NOMO-1 treated with DMSO at 0.1 percent for 48 hours (cell line): ENCODE results near the gene GLUD1.
"Not testable (repeated sequence)": the region's sequence is repeated elsewhere in the genome, so short reads cannot be mapped to it uniquely, and the experiment has no call there.

Experiments used
- DNase-seq: peaks from one replicate; lab custom pipeline; 2025; ENCODE audit not compliant: unreplicated experiment; lab: John Stamatoyannopoulos, UW

The GLUD1 gene

DNA sequence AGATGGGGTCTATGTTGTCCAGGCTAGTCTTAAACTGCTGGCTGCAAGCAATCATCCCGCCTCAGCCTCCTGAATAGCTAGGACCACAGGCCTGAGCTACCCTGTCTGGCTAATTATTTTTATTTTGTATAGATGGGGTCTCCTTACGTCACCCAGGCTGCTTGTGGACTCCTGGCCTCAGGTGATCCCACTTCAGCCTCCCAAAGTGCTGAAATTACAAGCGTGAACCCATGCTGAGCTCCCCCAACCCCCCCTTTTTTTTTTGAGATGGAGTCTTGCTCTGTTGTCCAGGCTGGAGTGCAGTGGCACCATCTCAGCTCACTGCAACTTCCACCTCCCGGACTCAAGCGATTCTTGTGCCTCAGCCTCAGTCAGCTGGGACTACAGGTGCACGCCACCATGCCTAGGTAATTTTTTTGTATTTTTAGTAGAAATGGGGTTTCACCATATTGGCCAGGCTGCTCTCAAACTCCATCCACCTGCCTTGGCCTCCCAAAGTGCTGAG lies 49.2 kb downstream of the GLUD1 start:
- no peak for DNase-seq

DNA sequence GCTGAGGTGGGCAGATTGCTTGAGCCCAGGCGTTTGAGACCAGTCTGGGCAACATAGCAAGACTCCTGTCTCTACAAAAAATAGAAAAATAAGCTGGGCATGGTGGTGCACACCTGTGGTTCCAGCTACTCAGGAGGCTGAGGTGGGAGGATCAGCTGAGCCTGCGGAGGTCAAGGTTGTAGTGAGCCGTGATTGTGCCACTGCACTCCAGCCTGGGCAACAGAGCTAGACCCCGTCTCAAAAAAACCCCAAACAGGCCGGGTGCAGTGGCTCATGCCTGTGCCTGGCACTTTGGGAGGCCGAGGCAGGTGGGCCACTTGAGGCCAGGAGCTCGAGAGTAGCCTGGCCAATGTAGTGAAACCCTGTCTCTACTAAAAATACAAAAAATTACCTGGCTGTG lies 51.1 kb downstream of the GLUD1 start:
- DNase-seq, result not testable (repeated sequence)

GRCh38 chr10:87038786-87039185 lies 55.9 kb downstream of the GLUD1 start:
- DNase-seq, result no peak

DNA sequence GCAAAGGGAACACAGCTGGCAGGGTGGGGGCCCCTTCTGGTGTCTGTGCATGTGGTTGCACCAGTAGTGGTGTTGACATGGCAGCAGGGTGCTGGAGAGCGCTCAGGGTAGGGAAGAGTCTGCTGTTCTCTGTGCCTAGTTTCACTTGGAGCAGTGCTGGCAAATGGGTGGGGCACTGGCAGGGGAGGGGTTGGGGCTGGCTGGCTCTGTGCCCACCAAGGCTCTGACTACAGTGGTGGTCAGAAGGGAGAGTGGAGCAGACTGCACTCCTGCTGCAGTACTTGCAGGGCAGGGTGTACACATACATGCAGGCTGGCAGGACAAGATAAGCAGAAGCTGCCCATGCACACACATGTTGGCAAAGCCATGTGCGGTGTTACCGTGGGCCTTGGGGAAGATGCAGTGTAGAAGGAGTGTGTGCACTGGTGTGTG lies 56.3 kb downstream of the GLUD1 start:
- no peak for DNase-seq

GRCh38 chr10:87036623-87037022 lies 58.0 kb downstream of the GLUD1 start:
- DNase-seq, result no peak

DNA sequence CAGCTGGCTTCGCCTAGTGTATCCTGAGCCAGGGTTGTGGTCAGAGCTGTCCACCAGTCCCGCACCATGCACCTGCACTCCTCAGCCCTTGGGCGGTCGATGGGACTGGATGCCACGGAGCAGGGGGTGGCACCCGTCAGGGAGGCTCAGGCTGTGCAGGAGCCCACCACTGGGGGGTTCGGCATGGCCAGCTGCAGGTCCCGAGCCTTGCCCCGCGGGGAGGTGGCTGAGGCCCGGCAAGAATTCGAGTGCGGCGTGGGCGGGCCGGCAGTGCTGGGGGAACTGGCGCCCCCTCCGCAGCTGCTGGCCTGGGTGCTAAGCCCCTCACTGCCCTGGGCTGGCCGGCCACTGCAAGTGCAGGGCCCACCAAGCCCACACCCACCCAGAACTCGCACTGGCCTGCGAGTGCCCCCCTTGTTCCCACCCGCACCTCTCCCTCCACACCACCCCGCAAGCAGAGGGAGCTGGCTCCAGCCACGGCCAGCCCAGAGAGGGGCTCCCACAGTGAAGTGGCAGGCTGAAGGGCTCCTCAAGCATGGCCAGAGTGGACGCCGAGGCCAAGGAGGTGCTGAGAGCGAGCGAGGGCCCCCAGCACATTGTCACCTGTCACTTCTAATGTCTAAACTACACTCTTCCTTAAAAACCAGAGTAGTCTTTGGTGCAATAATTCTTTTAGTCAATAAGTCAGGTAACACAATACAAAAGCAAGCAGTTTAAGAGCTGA lies 63.6 kb downstream of the GLUD1 start:
- DNase-seq, result no peak

- not testable (repeated sequence) for DNase-seq
These were observed 64.2 kb downstream of the GLUD1 start for GRCh38 chr10:87030419-87030818.

DNA sequence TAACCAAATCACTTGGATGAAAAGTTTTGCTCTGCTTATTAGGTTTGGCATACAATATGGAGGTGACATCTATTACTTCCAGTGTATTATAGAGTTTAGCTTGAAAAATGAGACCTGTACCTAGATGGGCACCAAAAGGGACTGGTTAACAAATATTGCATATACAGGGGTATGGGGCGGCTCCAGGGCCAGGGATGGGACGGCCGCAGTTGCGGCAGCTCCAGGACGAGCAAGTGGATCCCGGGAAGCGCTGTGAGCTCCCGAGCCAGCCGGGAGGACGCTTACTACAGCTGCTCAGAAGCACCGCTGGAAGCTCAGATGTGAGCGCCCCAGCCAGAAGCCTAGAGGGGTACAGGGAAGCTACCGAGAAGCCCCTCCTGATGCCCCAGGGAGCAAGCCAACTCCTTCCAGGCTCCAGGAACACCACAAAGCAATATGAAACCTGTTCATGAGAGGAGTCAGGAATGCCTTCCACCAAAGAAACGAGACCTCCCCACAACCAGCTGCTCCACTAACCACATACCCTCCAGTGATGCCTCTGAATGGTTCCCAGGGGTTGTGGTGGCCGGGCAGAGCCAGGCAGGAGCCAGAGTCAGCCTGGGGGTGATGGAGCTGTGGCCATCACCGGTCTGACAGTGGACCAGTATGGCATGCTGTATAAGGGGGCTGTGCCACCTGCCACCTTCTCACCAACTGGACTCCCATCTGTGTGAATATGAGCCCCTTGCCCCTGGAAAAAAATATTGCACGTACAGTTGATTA lies 67.7 kb downstream of the GLUD1 start:
- DNase-seq, result not testable (repeated sequence)

DNA sequence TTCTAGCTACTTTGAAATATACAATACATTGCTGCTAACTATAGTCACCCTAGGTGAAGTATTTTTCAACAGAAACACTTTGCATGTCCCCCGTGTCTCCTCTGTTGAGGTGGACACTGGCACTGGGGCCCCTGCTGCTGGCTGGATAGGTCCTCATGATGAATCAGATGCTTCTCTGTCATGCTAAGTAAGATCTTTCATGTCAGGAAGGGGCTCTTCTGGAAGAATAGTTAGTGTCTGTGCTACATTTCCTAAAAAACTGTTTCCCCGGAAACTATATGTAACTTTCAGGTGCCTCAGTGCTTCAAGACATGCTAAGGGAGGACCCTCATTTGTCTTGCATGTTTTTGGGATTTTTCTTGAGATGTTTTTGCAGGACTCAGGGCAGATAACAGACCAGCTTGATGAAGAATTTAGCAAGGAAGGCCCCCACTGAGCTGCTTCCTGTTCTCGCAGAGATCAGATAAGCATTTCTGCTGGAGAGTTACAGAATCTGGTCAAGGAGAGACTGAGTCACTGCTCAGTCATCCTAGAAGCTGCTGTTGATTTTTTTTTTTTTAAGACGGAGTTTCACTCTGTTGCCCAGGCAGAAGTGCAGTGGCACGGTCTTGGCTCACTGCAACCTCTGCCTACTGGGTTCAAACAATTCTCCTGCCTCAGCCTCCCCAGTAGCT lies 69.2 kb downstream of the GLUD1 start:
- peak; percentile 64 for DNase-seq

DNA sequence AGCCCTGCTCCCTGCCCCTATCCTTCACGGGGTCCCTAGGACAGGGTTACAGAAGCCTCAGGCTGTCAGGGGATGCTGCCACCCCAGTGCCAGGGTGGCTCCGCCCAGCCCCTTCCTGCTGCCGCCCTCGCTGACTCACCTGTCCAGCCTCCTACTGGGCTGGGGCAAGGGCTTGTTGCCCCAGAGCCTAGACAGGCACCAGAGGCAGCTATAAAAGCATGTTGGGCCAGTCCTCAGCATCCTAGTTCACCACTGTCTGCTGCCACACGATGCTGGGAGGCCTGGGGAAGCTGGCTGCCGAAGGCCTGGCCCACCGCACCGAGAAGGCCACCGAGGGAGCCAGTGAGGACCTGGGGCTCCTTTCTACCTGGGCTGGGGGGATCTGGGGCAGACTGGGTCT lies 74.6 kb downstream of the GLUD1 start, which contains the start of gene FAM25A:
FAM25A (plus strand) TSS at position 239 of the 400 bp plus-strand sequence; CDS start at position 270, 31 bp downstream.
- DNase-seq, result not testable (repeated sequence)

DNA sequence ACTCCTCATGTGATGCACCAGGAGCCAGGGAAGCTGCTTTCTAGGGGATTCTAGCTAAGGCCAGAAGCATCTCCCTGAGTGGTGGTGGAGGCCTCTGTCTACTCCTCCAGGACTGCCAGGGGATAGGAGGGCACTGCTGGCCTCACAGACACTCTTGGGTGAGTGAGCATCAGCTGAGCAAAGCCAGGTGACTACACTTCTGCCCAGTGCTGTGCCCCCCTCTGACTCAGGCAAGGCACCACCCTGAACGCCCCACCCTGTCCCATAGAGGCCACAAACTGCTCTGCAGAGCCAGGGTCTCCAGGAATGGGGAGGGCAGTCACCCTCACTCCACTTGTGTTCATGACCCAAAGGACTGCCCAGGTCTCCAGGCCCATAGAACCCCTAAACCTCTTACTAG lies 75.1 kb downstream of the GLUD1 start:
- DNase-seq, result not testable (repeated sequence)

GRCh38 chr10:87019066-87019465 lies 75.6 kb downstream of the GLUD1 start:
- DNase-seq, result not testable (repeated sequence)

DNA sequence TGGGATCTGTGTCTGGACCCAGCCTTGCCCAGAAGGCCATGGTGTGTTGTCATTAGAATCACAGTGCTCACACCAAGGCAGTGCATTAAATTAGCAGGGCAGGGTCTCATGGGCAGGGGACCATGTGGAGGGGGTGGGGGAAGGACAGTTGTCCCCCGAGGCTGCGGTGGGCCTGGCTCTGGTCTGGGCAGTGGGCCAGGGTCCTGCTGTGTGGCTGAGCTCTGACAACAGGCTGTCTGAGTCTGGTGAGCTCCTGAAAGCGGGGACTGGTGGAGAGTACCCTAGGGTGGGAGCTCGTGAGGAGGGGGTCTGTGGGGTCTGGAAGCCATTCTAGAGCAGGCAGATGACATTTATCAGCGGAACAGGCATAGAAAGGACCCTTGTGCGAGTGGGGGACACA lies 76.5 kb downstream of the GLUD1 start:
- not testable (repeated sequence) for DNase-seq

GRCh38 chr10:87014986-87015716 lies 79.5 kb downstream of the GLUD1 start:
- DNase-seq, result not testable (repeated sequence)

DNA sequence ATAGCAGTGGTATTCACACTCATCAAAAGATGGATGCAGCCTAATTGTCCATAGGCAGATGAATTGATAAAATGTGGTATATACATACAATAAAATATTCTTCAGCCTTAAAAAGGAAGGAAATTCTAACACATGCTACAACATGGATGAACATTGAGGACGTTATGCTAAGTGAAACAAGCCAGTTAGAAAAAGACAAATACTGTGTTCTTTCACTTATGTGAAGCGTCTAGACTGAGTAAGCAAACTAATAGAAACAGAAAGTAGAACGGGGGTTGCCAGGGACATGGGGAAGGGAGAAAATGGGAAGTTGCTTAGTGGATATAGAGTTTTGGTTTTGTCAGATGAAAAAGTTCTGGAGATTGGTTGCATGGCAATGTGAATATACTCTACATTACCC lies 81.1 kb downstream of the GLUD1 start:
- peak; percentile 22 for DNase-seq

DNA sequence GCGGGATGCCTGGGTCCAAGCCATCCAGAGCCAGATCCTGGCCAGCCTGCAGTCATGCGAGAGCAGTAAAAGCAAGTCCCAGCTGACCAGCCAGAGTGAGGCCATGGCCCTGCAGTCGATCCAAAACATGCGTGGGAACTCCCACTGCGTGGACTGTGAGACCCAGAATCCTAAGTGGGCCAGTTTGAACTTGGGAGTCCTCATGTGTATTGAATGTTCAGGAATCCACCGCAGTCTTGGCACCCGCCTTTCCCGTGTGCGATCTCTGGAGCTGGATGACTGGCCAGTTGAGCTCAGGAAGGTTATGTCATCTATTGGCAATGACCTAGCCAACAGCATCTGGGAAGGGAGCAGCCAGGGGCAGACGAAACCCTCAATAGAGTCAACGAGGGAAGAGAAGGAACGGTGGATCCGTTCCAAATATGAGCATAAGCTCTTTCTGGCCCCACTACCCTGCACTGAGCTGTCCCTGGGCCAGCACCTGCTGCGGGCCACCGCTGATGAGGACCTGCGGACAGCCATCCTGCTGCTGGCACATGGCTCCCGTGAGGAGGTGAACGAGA lies 85.4 kb downstream of the GLUD1 start:
- not testable (repeated sequence) for DNase-seq

DNA sequence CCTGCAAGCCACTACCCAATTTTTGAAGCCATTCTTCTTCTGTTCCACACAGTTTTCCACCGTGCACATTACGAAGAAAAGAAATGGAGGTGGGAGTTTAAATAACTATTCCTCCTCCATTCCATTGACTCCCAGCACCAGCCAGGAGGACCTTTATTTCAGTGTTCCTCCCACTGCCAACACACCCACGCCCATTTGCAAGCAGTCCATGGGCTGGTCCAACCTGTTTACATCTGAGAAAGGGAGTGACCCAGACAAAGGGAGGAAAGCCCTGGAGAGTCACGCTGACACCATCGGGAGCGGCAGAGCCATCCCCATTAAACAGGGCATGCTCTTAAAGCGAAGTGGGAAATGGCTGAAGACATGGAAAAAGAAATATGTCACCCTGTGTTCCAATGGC lies 86.3 kb downstream of the GLUD1 start:
- DNase-seq, result not testable (repeated sequence)

- not testable (repeated sequence) for DNase-seq
These were observed 87.0 kb downstream of the GLUD1 start for GRCh38 chr10:87007674-87008073.

- DNase-seq, result not testable (repeated sequence)
These were observed 87.5 kb downstream of the GLUD1 start for GRCh38 chr10:87007124-87007523.

DNA sequence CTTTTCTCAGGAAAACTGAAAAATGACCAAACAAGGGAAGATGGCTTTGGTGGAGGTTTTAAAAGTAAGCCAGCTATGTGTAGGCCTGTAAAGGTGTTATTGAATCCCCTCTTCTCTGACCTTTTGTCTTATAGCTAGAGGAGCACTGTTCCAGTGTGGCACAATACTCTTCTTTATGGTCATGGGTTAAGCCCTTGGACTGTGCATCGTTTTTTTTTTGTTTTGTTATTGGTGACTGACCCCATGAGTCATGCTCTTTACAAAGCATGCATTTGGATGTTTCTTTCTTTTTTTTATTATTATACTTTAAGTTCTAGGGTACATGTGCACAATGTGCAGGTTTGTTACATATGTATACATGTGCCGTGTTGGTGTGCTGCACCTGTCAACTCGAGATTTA lies 94.2 kb downstream of the GLUD1 start:
- DNase-seq, result no peak
